GM23248 (cell line): Measurements from ENCODE around the gene GP2. TPM values are rescaled to one million over a fixed set of nuclear protein-coding genes. Genes with fewer than 3 reads are reported as not detected.

ENCODE experiments used
- DNase-seq: peaks from one replicate; pipeline ENCODE4 v3.0.0-alpha.2; 2015
- H2AFZ ChIP-seq: fragments of 200-600 bp; sonication (generic); 2 replicates; pipeline ENCODE4 v1.6.1; 2016; ENCODE audit warnings: antibody characterized with exemption
- H3F3A ChIP-seq: fragments of 200-600 bp; sonication (generic); 2 replicates; pipeline ENCODE4 v1.6.1; 2016; ENCODE audit warnings: mild to moderate bottlenecking, antibody characterized with exemption, mixed run types; ENCODE audit not compliant: insufficient read depth
- H3K27ac ChIP-seq: fragments of 200-600 bp; sonication (generic); 2 replicates; pipeline ENCODE4 v1.5.1; 2016; ENCODE audit warnings: mild to moderate bottlenecking
- H3K27me3 ChIP-seq: fragments of 200-600 bp; sonication (generic); replicated peaks from 2 replicates; pipeline ENCODE4 v1.6.1; 2016; ENCODE audit warnings: mild to moderate bottlenecking; ENCODE audit not compliant: insufficient read depth
- H3K36me3 ChIP-seq: fragments of 200-600 bp; sonication (generic); 2 replicates; pipeline ENCODE4 v1.6.1; 2016; ENCODE audit warnings: low read depth, mild to moderate bottlenecking
- H3K4me1 ChIP-seq: fragments of 200-600 bp; sonication (generic); 2 replicates; pipeline ENCODE4 v1.6.1; 2016; ENCODE audit warnings: mild to moderate bottlenecking; ENCODE audit not compliant: insufficient read depth
- H3K4me2 ChIP-seq: fragments of 200-600 bp; sonication (generic); one replicate; pipeline ENCODE4 v1.6.1; 2016; ENCODE audit warnings: mild to moderate bottlenecking; ENCODE audit not compliant: unreplicated experiment
- H3K4me3 ChIP-seq: fragments of 200-600 bp; sonication (generic); 2 replicates; pipeline ENCODE4 v1.5.1; 2016; ENCODE audit warnings: mild to moderate bottlenecking
- H3K79me2 ChIP-seq: fragments of 200-600 bp; sonication (generic); 2 replicates; pipeline ENCODE4 v1.6.1; 2016; ENCODE audit warnings: mild to moderate bottlenecking; ENCODE audit not compliant: insufficient read depth
- H3K9ac ChIP-seq: fragments of 200-600 bp; sonication (generic); 2 replicates; pipeline ENCODE4 v1.6.1; 2016; ENCODE audit warnings: mild to moderate bottlenecking
- H3K9me2 ChIP-seq: fragments of 200-600 bp; sonication (generic); 2 replicates; pipeline ENCODE4 v1.6.1; 2016; ENCODE audit warnings: mixed run types, mild to moderate bottlenecking, moderate library complexity; ENCODE audit not compliant: insufficient read depth
- H3K9me3 ChIP-seq: fragments of 200-600 bp; sonication (generic); one replicate; pipeline ENCODE4 v1.6.1; 2017; ENCODE audit warnings: low read depth
- H4K20me1 ChIP-seq: fragments of 200-600 bp; sonication (generic); 2 replicates; pipeline ENCODE4 v1.6.0; 2016; ENCODE audit not compliant: insufficient read depth
- EZH2 ChIP-seq: fragments of 200-600 bp; sonication (generic); IDR thresholded peaks from 2 replicates; pipeline ENCODE4 v1.6.1; 2018; ENCODE audit warnings: antibody characterized with exemption, mild to moderate bottlenecking; ENCODE audit not compliant: insufficient read depth, poor library complexity, severe bottlenecking
- EZH2phosphoT487 ChIP-seq: fragments of 200-600 bp; sonication (generic); IDR thresholded peaks from 2 replicates; pipeline ENCODE4 v1.6.1; 2018; ENCODE audit warnings: antibody characterized with exemption, moderate library complexity, mild to moderate bottlenecking, low read depth; ENCODE audit not compliant: insufficient read depth
- WGBS, 2 experiments: methylation state at CpG; one replicate each; pipeline ENCODE4 v1.1.6; 2015 to 2017; ENCODE audit warnings: low lambda C conversion rate in 2 of 2, low coverage in 1 of 2; ENCODE audit errors: missing lambda C conversion rate in 2 of 2; 5-methylcytosine and 5-hydroxymethylcytosine counted together
- in situ Hi-C: fragments of 300-500 bp; cut with MboI; formaldehyde crosslinking; loops from 2 replicates; pipeline ENCODE4 v1.15.0; 2020
- polyA plus RNA-seq: library from polyadenylated mRNA; unstranded; fragments of >200 nt; fragmentation: Nextera tagmentation; extraction: Ambion mirVana; gene quantifications from 2 replicates; pipeline ENCODE4 v1.2.1, GENCODE V29; 2016
- total RNA-seq: library from RNA; depleted of rRNA; stranded (reverse); fragments of >200 nt; shearing (Covaris generic); gene quantifications from 2 replicates; pipeline ENCODE4 v1.2.3, GENCODE V29; 2014

Gene GP2
- total and polyA plus RNA-seq, 2 experiments from 2014 or later, result not detected

DNA sequence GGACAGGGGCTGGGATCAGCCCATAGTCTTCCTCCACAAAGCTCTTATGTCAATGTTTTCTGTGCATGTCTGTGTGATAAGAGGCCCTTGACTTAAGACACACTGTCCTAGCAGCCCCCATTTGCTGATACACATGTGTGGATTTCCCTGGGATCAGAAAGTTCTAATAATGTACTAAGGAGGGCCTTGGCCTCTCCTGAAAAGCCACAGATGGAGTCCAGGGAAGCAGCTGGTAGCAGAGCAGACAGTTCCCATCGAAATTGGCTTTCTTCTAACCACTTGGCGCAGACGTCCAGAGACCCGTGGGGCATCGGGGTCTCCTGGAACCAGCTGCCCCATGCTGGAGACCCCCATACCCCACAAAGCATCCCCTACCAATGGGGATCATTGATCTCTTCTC, 4.3 kb upstream of the GP2 start:
- TF ChIP-seq EZH2phosphoT487, result no peak
- TF ChIP-seq EZH2, result no peak
- WGBS, 2 experiments, result 24 to 36% methylated on average over 5 of the region's 5 CpGs
- no peaks in the 10 kb centered on the region for H3K36me3 ChIP-seq
- no peak overlapping the region for H3K9ac ChIP-seq
- no peak for DNase-seq
- no peaks in the 10 kb centered on the region for H3K27me3 ChIP-seq
- no peak overlapping the region for H3K4me2 ChIP-seq
- H3K4me1 ChIP-seq, result no peaks in the 10 kb centered on the region
- no peaks in the 10 kb centered on the region for H4K20me1 ChIP-seq
- no peaks in the 10 kb centered on the region for H3K9me3 ChIP-seq
- no peak overlapping the region for H3K27ac ChIP-seq
- no peak overlapping the region for H3K4me3 ChIP-seq
- in situ Hi-C loops, result no loop called here
- no peaks in the 10 kb centered on the region for H3K9me2 ChIP-seq
- H2AFZ ChIP-seq, result no peak overlapping the region
- no peaks in the 10 kb centered on the region for H3F3A ChIP-seq
- H3K79me2 ChIP-seq, result no peaks in the 10 kb centered on the region

DNA sequence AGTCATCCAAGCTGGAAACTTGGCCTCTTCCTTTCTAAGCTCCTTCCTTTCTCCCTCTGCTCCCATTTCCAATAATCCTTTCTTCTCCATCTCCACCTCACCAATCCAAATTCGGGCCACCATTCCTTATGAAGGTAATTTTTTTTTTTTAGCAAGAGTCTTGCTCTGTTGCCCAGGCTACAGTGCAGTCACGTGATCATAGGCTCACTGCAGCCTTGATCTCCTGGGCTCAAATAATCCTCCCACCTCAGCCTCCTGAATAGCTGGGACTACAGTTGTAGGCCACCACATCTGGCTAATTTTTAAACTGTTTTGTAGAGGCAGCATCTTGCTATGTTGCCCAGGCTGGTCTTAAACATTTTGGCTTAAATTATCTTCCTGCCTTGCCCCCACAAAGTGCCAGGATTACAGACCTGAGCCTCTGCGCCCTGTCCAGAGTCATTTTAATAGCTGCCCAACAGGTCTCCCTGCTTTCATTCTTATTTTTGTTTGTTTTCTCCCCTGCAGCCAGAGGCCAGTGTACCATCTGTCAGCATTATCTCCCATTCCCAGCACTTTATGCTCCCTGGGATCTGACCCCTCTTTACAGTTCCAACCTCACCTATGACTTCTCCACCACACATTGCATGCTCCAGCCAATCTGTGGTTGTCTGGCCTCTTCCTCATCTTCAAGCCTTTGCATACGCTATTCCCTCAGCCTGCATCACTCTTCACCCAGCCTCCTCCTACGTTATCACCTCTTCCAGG, 2.3 kb upstream of the GP2 start:
- Histone ChIP-seq H3K4me1 (no peaks in the 10 kb centered on the region), H3K9ac (no peak overlapping the region), H3K27me3 (no peaks in the 10 kb centered on the region), H3K79me2 (no peaks in the 10 kb centered on the region), H3F3A (no peaks in the 10 kb centered on the region), H3K4me2 (no peak overlapping the region), H3K4me3 (no peak overlapping the region), H3K9me3 (no peaks in the 10 kb centered on the region), H3K27ac (no peak overlapping the region), H4K20me1 (no peaks in the 10 kb centered on the region), H2AFZ (no peak overlapping the region), H3K36me3 (no peaks in the 10 kb centered on the region), H3K9me2 (no peaks in the 10 kb centered on the region)
- no peak for TF ChIP-seq EZH2
- no peak for TF ChIP-seq EZH2phosphoT487
- in situ Hi-C loops, result no loop called here
- WGBS, 2 experiments, result 10 to 21% methylated on average over 5 of the region's 5 CpGs
- no peak for DNase-seq

DNA sequence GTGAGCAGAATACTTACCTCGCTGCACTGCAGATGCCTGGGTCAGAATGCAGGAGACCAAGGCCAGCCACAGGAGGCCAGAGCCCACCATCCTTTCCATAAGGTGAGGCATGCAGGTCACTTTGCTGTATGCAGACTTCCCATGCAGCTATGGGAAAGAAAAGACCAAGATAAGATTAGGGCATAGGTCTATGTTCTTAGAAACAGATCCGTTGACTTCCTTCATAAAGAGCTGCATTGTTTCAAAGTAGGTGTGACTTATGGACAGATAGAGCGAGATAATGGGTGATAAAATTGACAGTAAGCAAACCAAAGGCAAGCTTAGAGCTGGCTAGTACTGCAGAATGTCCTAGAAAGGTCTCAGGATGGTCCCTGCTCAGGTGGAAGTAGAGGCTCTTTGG, 992 bp downstream of the GP2 start:
- 12 to 14% methylated on average over 3 of the region's 3 CpGs for WGBS, 2 experiments
- Histone ChIP-seq H3K27ac (no peak overlapping the region), H3K27me3 (no peaks in the 10 kb centered on the region), H3K9me3 (no peaks in the 10 kb centered on the region), H3K79me2 (no peaks in the 10 kb centered on the region), H3K9ac (no peak overlapping the region), H3F3A (no peaks in the 10 kb centered on the region), H3K4me3 (no peak overlapping the region), H3K4me2 (no peak overlapping the region), H3K9me2 (no peaks in the 10 kb centered on the region), H3K4me1 (no peaks in the 10 kb centered on the region), H3K36me3 (no peaks in the 10 kb centered on the region), H4K20me1 (no peaks in the 10 kb centered on the region), H2AFZ (no peak overlapping the region)
- DNase-seq, result no peak
- TF ChIP-seq EZH2 (no peak), EZH2phosphoT487 (no peak)
- in situ Hi-C loops, result no loop called here

DNA sequence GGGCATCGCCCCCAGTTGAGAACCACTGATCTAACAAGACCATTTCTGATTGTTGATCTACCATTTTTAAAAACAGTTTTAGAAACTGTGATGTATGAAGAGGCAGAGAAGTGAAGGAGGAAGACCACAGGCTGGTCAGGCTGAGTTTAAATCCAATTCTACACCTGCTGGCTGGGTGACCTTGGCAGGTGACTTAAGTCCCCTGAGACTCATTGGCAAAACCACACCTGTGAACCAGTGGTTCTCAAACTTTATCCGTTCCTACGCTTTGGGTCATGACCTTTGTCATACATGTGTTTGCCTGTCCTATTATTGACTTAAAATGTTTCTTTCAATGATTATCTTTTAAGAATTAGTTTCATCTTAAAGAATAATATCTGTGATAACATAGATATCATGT, 2.3 kb downstream of the GP2 start:
- TF ChIP-seq EZH2phosphoT487 (no peak), EZH2 (no peak)
- Histone ChIP-seq H3K79me2 (no peaks in the 10 kb centered on the region), H3K27ac (no peak overlapping the region), H3K27me3 (no peaks in the 10 kb centered on the region), H3K9me3 (no peaks in the 10 kb centered on the region), H3K4me1 (no peaks in the 10 kb centered on the region), H3K4me3 (no peak overlapping the region), H3K9me2 (no peaks in the 10 kb centered on the region), H2AFZ (no peak overlapping the region), H4K20me1 (no peaks in the 10 kb centered on the region), H3F3A (no peaks in the 10 kb centered on the region), H3K9ac (no peak overlapping the region), H3K4me2 (no peak overlapping the region), H3K36me3 (no peaks in the 10 kb centered on the region)
- WGBS, 2 experiments, result 13 to 15% methylated on average over 3 of the region's 3 CpGs
- no peak for DNase-seq
- in situ Hi-C loops, result no loop called here
